ENCODE measurements around the gene POLR2H. TPM values are rescaled to one million over a fixed set of nuclear protein-coding genes. Genes with fewer than 3 reads are reported as not detected.

The POLR2H gene
- total RNA-seq, 2 donors from 2014 or later = 98.2 to 130 TPM

DNA sequence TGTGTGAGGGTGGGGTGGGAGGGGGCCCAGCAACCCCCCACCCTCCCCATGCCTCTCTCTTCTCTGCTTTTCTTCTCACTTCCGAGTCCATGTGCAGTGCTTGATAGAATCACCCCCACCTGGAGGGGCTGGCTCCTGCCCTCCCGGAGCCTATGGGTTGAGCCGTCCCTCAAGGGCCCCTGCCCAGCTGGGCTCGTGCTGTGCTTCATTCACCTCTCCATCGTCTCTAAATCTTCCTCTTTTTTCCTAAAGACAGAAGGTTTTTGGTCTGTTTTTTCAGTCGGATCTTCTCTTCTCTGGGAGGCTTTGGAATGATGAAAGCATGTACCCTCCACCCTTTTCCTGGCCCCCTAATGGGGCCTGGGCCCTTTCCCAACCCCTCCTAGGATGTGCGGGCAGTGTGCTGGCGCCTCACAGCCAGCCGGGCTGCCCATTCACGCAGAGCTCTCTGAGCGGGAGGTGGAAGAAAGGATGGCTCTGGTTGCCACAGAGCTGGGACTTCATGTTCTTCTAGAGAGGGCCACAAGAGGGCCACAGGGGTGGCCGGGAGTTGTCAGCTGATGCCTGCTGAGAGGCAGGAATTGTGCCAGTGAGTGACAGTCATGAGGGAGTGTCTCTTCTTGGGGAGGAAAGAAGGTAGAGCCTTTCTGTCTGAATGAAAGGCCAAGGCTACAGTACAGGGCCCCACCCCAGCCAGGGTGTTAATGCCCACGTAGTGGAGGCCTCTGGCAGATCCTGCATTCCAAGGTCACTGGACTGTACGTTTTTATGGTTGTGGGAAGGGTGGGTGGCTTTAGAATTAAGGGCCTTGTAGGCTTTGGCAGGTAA lies 16.0 kb upstream of the POLR2H start:
- H3K27me3 ChIP-seq = no peaks in the 10 kb centered on the region
- no peaks in the 10 kb centered on the region for H3K36me3 ChIP-seq
- H3K4me3 ChIP-seq = no peak overlapping the region
- intact Hi-C loops (cut with DNase I) = no loop called here
- DNase-seq = peak; percentile 89
- no peaks in the 10 kb centered on the region for H3K9me3 ChIP-seq
- H3K9ac ChIP-seq (ENCODE audit: low read depth in 2 of 2, low read length in 2 of 2) = no peak overlapping the region
- TF ChIP-seq, protein P1, sequence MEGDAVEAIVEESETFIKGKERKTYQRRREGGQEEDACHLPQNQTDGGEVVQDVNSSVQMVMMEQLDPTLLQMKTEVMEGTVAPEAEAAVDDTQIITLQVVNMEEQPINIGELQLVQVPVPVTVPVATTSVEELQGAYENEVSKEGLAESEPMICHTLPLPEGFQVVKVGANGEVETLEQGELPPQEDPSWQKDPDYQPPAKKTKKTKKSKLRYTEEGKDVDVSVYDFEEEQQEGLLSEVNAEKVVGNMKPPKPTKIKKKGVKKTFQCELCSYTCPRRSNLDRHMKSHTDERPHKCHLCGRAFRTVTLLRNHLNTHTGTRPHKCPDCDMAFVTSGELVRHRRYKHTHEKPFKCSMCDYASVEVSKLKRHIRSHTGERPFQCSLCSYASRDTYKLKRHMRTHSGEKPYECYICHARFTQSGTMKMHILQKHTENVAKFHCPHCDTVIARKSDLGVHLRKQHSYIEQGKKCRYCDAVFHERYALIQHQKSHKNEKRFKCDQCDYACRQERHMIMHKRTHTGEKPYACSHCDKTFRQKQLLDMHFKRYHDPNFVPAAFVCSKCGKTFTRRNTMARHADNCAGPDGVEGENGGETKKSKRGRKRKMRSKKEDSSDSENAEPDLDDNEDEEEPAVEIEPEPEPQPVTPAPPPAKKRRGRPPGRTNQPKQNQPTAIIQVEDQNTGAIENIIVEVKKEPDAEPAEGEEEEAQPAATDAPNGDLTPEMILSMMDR (IDR thresholded peaks at IDR 0.05) = peak; percentile 36
- peak overlapping the region; percentile 23 for H3K27ac ChIP-seq
- peaks cover 5% of the 10 kb centered on the region for H3K4me1 ChIP-seq

DNA sequence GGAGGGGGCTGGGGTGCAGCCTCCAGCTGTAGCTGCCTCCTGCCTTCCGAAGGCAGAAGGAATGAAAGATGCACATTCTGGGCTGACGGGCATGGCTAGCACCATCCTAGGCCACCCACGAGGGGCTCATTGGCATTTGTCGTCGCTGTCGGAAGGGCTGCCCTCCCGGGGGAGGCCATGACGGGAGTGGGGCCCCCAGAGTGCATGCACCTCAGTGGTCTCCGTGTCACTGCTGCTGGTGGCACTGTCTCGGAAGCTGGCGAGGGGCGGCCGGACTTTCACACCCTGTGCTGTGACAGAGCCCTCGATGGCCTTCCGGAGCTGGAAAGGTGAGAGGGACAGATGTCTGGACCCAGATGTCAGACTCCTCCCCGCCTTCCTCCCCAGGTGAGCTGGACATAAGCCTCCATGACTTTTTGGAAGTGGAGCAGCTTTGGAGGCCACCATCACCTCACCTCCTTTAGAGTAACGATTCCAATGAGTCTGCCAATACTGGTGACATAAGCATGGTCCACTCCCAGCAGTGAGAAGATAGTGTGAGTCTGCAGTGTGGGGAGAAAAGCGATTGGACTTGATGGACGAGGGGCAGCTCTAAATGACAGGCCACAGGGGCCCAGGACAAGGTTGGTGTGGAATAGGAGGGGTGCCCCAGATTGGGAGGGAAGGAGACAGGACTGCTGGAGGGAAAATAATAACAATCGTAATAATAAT lies 14.9 kb upstream of the POLR2H start:
- Histone ChIP-seq H3K27me3 (no peaks in the 10 kb centered on the region), H3K9ac (ENCODE audit: low read depth in 2 of 2, low read length in 2 of 2) (no peak overlapping the region), H3K27ac (peak overlapping the region; percentile 23), H3K36me3 (no peaks in the 10 kb centered on the region), H3K4me3 (no peak overlapping the region), H3K4me1 (peaks cover 5% of the 10 kb centered on the region), H3K9me3 (no peaks in the 10 kb centered on the region)
- TF ChIP-seq, protein P1 (IDR thresholded peaks at IDR 0.05) = no peak
- no peak for DNase-seq
- intact Hi-C loops (cut with DNase I) = no loop called here

DNA sequence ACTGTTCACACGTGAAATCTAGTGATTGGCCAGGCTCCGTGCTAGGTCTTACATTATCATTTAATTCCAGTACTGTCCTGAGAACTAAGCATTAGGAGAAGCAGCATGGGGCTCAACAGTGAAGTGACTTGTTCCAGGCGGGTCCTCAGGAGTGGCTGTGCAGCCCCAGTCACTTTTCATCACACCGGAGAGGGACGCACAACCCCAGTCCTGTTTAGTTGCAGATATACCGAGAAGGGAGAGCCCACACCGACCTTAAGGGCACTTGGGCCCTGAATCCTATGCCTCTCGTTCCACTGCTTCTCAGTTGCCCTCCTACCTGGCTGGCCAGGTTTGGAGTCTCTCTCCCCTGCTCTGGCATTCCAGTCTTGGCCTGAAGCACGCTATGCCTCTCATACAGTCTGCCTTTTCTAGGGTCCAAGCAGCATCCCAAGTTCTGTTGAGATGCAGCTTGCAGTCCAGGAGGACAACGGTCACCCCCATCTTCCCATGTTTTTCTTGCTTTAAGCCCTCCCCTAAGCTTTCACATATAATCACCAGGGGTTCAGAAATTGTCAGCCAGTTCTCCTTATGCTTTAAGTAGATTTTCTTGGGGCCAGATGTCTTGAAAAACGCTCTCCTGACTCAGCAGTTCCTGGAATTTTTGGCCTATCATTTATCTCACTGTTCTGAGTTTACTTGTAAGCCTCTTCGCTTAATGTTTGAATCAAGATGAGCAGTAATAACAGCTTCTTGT lies 14.0 kb upstream of the POLR2H start:
- H3K27me3 ChIP-seq = no peaks in the 10 kb centered on the region
- no peaks in the 10 kb centered on the region for H3K36me3 ChIP-seq
- no peak overlapping the region for H3K4me3 ChIP-seq
- no peaks in the 10 kb centered on the region for H3K9me3 ChIP-seq
- TF ChIP-seq, protein P1 (IDR thresholded peaks at IDR 0.05) = no peak
- intact Hi-C loops (cut with DNase I) = no loop called here
- H3K9ac ChIP-seq (ENCODE audit: low read depth in 2 of 2, low read length in 2 of 2) = no peak overlapping the region
- DNase-seq = no peak
- no peak overlapping the region for H3K27ac ChIP-seq
- peaks cover 5% of the 10 kb centered on the region for H3K4me1 ChIP-seq

DNA sequence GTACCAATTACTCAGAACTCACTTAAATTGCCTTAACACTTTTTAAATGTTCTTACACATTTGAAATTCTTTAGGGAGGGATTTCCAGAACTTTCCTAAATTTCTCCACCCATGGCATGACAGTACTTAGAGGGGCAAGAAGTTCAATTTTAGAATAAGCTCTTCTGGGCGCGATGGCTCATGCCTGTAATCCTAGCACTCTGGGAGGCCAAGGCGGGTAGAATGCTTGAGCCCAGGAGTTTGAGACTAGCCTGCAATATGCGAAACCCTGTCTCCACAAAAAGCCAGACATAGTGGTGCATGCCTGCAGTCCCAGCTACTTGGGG lies 13.5 kb upstream of the POLR2H start:
- no peak overlapping the region for H3K27ac ChIP-seq
- H3K4me3 ChIP-seq = no peak overlapping the region
- H3K9ac ChIP-seq (ENCODE audit: low read depth in 2 of 2, low read length in 2 of 2) = no peak overlapping the region
- no peak for DNase-seq
- peaks cover 5% of the 10 kb centered on the region for H3K4me1 ChIP-seq
- H3K36me3 ChIP-seq = no peaks in the 10 kb centered on the region
- TF ChIP-seq, protein P1 (IDR thresholded peaks at IDR 0.05) = no peak
- H3K9me3 ChIP-seq = no peaks in the 10 kb centered on the region
- intact Hi-C loops (cut with DNase I) = no loop called here
- no peaks in the 10 kb centered on the region for H3K27me3 ChIP-seq

DNA sequence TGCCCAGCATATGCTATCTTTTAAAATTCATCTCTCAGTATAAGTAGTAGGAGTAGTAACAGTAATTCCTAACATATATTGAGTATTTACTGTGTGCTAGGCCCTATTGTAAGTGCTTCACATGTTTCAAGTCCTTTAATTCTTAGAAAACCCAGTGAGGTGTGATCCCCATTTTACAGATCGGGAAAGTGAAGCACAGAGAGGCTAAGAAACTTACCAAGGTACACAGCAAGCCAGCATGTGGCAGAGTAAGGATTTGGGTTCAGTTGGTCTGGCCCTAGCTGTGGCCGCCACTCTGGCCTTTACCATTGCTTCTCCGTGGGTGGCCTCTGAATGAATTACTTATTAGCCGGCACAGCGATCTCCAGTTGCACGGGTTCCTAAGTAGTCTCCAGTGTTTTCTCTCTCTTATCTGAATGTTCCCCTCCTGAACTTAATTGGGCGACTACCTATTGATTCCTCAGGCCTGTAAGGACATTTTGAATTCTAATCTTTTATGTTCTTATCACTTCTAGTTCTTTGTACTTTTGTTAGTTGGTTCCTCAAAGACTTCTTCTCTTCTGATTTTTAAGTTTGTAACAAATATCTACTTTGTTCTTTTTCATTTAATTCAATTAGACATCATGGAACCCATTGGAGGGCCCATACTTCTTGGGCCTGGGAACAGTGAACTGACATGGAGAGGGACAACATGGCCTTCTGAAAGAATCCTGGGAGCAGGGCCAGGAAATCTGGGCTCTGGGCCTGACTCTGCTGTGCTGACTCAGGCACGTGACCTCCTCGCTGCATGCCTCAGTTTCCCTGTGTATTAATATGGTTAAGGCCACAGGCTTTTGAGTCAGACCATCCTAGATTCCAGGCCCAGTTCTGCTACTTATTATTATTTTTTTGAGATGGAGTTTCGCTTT lies 11.7 kb upstream of the POLR2H start:
- Histone ChIP-seq H3K4me1 (peaks cover 5% of the 10 kb centered on the region), H3K4me3 (no peak overlapping the region), H3K27ac (no peak overlapping the region), H3K27me3 (no peaks in the 10 kb centered on the region), H3K36me3 (no peaks in the 10 kb centered on the region), H3K9ac (ENCODE audit: low read depth in 2 of 2, low read length in 2 of 2) (no peak overlapping the region), H3K9me3 (no peaks in the 10 kb centered on the region)
- intact Hi-C loops (cut with DNase I) = no loop called here
- TF ChIP-seq, protein P1 (IDR thresholded peaks at IDR 0.05) = no peak
- DNase-seq = no peak
